ENCODE results near the gene LLGL2.

The LLGL2 gene

GRCh38 chr17:75504347-75505151 is 20.9 kb upstream of the LLGL2 start:
- Histone ChIP-seq H3K27ac (ENCODE audit: low read length) (no peak overlapping the region), H3K9ac (ENCODE audit: low read length) (no peak overlapping the region), H3K9me3 (replicated peaks; ENCODE audit: insufficient read depth, low read length) (no peaks in the 10 kb centered on the region), H3K4me2 (ENCODE audit: low read depth, low read length) (no peak overlapping the region), H3K4me3 (ENCODE audit: low read length) (no peak overlapping the region), H3K27me3 (replicated peaks; ENCODE audit: insufficient read depth, low read length) (no peaks in the 10 kb centered on the region), H3F3A (ENCODE audit: insufficient read depth, low read length) (no peaks in the 10 kb centered on the region), H3K36me3 (replicated peaks; ENCODE audit: insufficient read depth, low read length) (no peaks in the 10 kb centered on the region), H4K20me1 (ENCODE audit: insufficient read depth, low read length) (no peaks in the 10 kb centered on the region), H3K79me2 (ENCODE audit: low read length) (no peaks in the 10 kb centered on the region), H3K9me2 (replicated peaks; ENCODE audit: insufficient read depth, low read length) (no peaks in the 10 kb centered on the region), H3K4me1 (ENCODE audit: low read length) (no peaks in the 10 kb centered on the region), H2AFZ (ENCODE audit: low read length) (no peak overlapping the region)
- TF ChIP-seq CTCF (IDR thresholded peaks at IDR 0.05; ENCODE audit: low read length) (peak; percentile 67), EZH2 (optimal IDR thresholded peaks at IDR 0.05; ENCODE audit: low read depth, low read length) (no peak)
- DNase-seq = peak; percentile 46

GRCh38 chr17:75505152-75505409 is 20.4 kb upstream of the LLGL2 start:
- Histone ChIP-seq H3K9me3 (replicated peaks; ENCODE audit: insufficient read depth, low read length) (no peaks in the 10 kb centered on the region), H2AFZ (ENCODE audit: low read length) (no peak overlapping the region), H3K9me2 (replicated peaks; ENCODE audit: insufficient read depth, low read length) (no peaks in the 10 kb centered on the region), H3K4me3 (ENCODE audit: low read length) (no peak overlapping the region), H3K4me2 (ENCODE audit: low read depth, low read length) (no peak overlapping the region), H3K4me1 (ENCODE audit: low read length) (no peaks in the 10 kb centered on the region), H3K27ac (ENCODE audit: low read length) (no peak overlapping the region), H3F3A (ENCODE audit: insufficient read depth, low read length) (no peaks in the 10 kb centered on the region), H4K20me1 (ENCODE audit: insufficient read depth, low read length) (no peaks in the 10 kb centered on the region), H3K79me2 (ENCODE audit: low read length) (no peaks in the 10 kb centered on the region), H3K27me3 (replicated peaks; ENCODE audit: insufficient read depth, low read length) (no peaks in the 10 kb centered on the region), H3K36me3 (replicated peaks; ENCODE audit: insufficient read depth, low read length) (no peaks in the 10 kb centered on the region), H3K9ac (ENCODE audit: low read length) (no peak overlapping the region)
- DNase-seq = no peak
- TF ChIP-seq EZH2 (optimal IDR thresholded peaks at IDR 0.05; ENCODE audit: low read depth, low read length) = no peak
- TF ChIP-seq EZH2phosphoT487 (IDR thresholded peaks at IDR 0.05; ENCODE audit: low read length) = no peak
- TF ChIP-seq CTCF (IDR thresholded peaks at IDR 0.05; ENCODE audit: low read length) = no peak

- H3K4me1 ChIP-seq (ENCODE audit: low read length) = no peaks in the 10 kb centered on the region
- no peaks in the 10 kb centered on the region for H3F3A ChIP-seq (ENCODE audit: insufficient read depth, low read length)
- no peak for TF ChIP-seq EZH2phosphoT487 (IDR thresholded peaks at IDR 0.05; ENCODE audit: low read length)
- no peak for TF ChIP-seq CTCF (IDR thresholded peaks at IDR 0.05; ENCODE audit: low read length)
- no peak for TF ChIP-seq EZH2 (optimal IDR thresholded peaks at IDR 0.05; ENCODE audit: low read depth, low read length)
- no peaks in the 10 kb centered on the region for H3K79me2 ChIP-seq (ENCODE audit: low read length)
- H3K9ac ChIP-seq (ENCODE audit: low read length) = no peak overlapping the region
- no peaks in the 10 kb centered on the region for H4K20me1 ChIP-seq (ENCODE audit: insufficient read depth, low read length)
- no peak overlapping the region for H3K4me3 ChIP-seq (ENCODE audit: low read length)
- H3K36me3 ChIP-seq (replicated peaks; ENCODE audit: insufficient read depth, low read length) = no peaks in the 10 kb centered on the region
- H3K27me3 ChIP-seq (replicated peaks; ENCODE audit: insufficient read depth, low read length) = no peaks in the 10 kb centered on the region
- H3K9me2 ChIP-seq (replicated peaks; ENCODE audit: insufficient read depth, low read length) = no peaks in the 10 kb centered on the region
- no peak overlapping the region for H2AFZ ChIP-seq (ENCODE audit: low read length)
- H3K27ac ChIP-seq (ENCODE audit: low read length) = no peak overlapping the region
- no peak for DNase-seq
- no peak overlapping the region for H3K4me2 ChIP-seq (ENCODE audit: low read depth, low read length)
- H3K9me3 ChIP-seq (replicated peaks; ENCODE audit: insufficient read depth, low read length) = no peaks in the 10 kb centered on the region
These were observed 19.9 kb upstream of the LLGL2 start for GRCh38 chr17:75505640-75506039.

Data from MM.1S (cell line).